ENCODE measurements around the gene IL6R.
A peak's percentile ranks its signal among the peaks of the same experiment; 100 is the strongest.
"Not testable (repeated sequence)": the region's sequence is repeated elsewhere in the genome, so short reads cannot be mapped to it uniquely, and the experiment has no call there.

The IL6R gene

DNA sequence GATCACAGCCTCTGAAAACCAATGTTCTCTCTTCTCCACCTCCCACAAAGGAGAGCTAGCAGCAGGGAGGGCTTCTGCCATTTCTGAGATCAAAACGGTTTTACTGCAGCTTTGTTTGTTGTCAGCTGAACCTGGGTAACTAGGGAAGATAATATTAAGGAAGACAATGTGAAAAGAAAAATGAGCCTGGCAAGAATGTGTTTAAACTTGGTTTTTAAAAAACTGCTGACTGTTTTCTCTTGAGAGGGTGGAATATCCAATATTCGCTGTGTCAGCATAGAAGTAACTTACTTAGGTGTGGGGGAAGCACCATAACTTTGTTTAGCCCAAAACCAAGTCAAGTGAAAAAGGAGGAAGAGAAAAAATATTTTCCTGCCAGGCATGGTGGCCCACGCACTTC lies 61.1 kb downstream of the IL6R start:
- peak in 1 of 42 donors; percentile 30 for DNase-seq
- intact Hi-C loops (cut with DNase I) = no loop called here

- intact Hi-C loops (cut with DNase I) = no loop called here
- DNase-seq = peak in 2 of 42 donors; percentile 25 to 41
These were observed 61.8 kb downstream of the IL6R start for GRCh38 chr1:154466921-154467417.

- intact Hi-C loops (cut with DNase I) = no loop called here
- no peak for DNase-seq
These were observed 62.4 kb downstream of the IL6R start for GRCh38 chr1:154467434-154468102.

DNA sequence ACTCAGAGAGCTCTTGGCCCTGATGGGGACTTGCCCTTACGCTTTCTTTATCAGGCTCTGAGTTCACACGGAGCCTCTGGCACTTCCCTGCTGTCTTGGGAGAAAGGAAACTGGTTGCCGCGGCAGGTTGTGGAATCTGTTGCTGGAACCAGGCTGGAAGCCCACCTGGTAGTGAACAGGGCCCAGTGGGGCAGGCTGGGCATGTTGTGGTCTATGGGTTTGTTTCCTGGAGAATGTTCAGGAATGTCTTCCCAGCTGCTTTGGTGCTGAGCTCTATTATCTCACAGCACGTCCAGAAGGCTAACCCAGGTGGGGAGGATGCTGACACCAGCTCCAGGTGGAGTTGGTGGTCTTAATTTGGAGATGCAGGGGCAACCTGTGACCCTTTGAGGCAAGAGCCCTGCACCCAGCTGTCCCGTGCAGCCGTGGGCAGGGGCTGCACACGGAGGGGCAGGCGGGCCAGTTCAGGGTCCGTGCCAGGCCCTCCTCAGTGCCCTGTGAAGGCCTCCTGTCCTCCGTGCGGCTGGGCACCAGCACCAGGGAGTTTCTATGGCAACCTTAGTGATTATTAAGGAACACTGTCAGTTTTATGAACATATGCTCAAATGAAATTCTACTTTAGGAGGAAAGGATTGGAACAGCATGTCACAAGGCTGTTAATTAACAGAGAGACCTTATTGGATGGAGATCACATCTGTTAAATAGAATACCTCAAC lies 63.5 kb downstream of the IL6R start:
- DNase-seq = peak in 2 of 42 donors; percentile 25 to 33
- intact Hi-C loops (cut with DNase I) = no loop called here

DNA sequence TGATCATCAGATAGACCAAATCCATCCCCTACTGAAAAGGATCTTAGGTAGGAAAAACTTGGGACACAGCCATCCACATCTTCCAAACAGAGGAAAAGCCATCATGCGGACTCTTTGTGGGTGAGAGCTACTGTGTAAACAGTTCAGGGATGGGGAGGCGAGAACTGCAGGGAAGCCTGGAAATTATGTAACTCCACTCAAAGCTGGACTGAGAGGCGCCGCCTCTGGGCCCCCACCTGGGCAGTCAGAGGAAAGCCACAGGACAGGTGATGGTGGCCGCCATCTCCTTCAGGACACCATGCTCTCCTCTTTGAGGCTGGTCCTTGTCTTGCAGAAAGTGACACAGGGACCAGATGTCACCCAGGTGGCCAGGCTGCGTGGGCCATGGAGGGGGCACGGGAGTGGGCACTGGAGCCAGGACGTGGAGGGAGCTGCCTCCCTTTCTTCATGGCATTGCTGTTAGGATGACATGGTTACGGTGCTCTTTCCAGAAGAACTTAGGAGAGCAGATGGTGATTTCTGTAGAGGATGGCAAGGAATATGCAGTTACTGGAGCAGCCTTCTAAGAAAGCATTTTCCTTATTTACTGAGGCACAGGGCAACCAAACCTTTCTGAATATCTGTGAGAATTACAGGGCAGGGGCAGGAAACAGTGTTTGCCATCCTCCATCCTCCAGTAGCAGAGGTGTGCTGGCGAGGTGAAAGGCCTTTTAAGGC lies 64.9 kb downstream of the IL6R start:
- DNase-seq = no peak
- intact Hi-C loops (cut with DNase I) = loop anchor here (5.0 kb wide), 1 partner anchor 48 kb away; no protein-coding TSS in a partner anchor

GRCh38 chr1:154471304-154471703 lies 66.2 kb downstream of the IL6R start:
- intact Hi-C loops (cut with DNase I) = loop anchor here (5.0 kb wide), 1 partner anchor 49 kb away; no protein-coding TSS in a partner anchor
- no peak for DNase-seq

GRCh38 chr1:154474802-154475201 lies 69.7 kb downstream of the IL6R start:
- intact Hi-C loops (cut with DNase I) = loop anchor here (5.0 kb wide), 1 partner anchor 53 kb away; no protein-coding TSS in a partner anchor
- peak; percentile 37 to 95 (median 88) for DNase-seq

- intact Hi-C loops (cut with DNase I) = no loop called here
- no peak for DNase-seq
These were observed 71.6 kb downstream of the IL6R start for GRCh38 chr1:154476791-154477190.

GRCh38 chr1:154478013-154478412 lies 72.9 kb downstream of the IL6R start:
- DNase-seq = no peak
- intact Hi-C loops (cut with DNase I) = no loop called here

- intact Hi-C loops (cut with DNase I) = no loop called here
- no peak for DNase-seq
These were observed 73.5 kb downstream of the IL6R start for GRCh38 chr1:154478639-154479038.

DNA sequence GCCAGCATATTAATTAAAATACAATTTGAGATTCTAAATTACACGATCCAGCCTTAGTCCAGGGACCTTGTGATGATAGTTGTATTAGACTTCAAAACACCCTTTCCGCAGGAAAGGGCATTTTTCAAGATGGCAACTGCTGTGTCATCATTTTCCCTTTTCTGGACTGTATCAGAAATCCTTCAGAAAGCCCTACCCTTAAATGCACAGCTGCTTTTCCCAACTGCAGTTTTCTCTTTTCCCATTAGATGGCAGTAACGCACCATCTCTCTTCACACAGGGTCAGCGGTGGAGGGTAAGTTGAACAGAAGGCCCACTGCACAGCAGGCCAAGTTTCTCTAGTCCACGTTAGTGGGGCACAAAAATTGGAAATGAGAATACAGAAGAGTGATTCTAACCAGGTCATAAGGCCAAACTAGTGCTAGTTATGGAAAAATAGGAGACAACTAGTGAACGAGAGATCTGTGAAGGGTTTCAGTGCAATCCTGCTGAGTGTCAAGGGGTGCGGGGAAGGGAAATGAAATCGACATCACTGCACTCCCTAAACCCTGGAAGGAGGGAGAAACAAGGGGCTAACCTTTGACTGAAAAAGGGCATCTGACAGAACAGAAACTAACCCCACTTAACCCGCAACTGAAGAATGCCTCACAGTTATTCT lies 74.8 kb downstream of the IL6R start:
- peak in 40 of 42 donors; percentile 25 to 92 (median 72) for DNase-seq
- intact Hi-C loops (cut with DNase I) = loop anchor here (5.0 to 10.0 kb wide), 2 partner anchors 67 to 395 kb away; partner anchors contain the start of gene KCNN3

- intact Hi-C loops (cut with DNase I) = loop anchor here (5.0 to 10.0 kb wide), 2 partner anchors 66 to 394 kb away; partner anchors contain the start of gene KCNN3
- DNase-seq = peak in 3 of 42 donors; percentile 11 to 51 (median 12)
These were observed 75.9 kb downstream of the IL6R start for GRCh38 chr1:154481053-154481452.

DNA sequence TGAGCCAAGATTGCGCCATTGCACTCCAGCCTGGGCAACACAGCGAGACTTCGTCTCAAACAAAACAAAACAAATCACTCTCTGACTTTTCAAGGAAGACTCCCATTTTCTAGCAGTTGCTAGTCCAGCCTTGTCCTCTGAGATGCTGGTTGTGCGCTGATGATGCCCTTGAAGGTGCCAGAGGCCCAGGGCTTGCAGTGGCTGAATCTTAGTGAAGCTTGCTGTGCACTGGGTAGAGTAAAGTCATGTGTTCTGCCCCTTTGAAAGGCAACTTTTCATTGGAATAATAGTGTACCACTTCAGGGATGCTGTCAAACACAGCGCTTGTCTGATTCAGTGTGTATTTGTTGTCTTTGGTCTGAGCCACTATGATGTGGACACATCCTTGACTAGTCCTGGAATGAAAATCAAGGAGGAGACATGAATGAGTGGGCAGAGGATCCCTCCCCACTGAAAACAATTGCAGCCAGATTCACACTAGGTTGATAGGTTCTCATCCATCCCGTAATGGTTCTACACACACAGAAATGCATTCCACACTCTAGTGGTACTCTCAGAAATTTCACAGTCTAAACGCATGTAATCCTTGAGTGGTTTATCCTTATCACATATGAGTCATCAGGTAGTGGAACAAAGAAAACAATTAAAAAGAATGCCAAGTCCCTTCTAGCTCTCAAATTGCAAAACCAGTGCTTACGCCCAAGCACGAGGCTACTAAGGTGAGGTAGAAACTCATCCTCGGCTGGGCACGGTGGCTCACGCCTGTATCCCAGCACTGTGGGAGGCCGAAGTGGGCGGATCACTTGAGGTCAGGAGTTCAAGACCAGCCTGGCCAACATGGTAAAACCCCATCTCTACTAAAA lies 79.0 kb downstream of the IL6R start:
- intact Hi-C loops (cut with DNase I) = loop anchor here (5.0 to 10.0 kb wide), 2 partner anchors 63 to 391 kb away; partner anchors contain the start of gene KCNN3
- no peak for DNase-seq

GRCh38 chr1:154485106-154485505 lies 80.0 kb downstream of the IL6R start:
- intact Hi-C loops (cut with DNase I) = loop anchor here (10.0 kb wide), 1 partner anchor 390 kb away; the partner anchor contains the start of gene KCNN3
- no peak for DNase-seq

DNA sequence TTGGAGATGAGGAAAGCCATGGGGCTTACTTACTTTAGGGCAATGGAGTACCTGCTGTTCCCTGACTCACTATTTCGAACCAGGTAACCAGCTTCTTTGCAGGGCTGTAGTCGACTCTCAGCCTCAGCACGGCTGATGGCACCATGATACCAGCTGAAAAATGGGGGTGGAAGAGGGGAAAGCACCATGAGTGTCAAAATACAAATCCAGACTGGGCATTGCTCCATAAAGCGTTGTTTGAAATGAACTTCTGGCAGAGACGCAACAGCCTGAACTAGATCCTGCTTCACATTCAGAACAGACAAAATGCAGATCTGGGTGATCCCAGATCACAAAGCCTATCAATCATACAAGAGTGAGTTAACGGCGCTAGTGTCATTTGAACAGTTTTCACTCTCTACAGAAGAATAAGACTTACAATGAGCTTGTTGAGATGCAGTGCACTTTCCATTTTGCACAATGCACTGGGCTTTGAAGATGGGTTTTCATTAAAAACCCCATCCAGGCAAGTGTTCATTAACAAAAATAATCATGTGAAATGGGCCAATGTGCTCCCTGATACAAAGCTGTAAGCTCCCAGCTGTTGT lies 80.9 kb downstream of the IL6R start:
- intact Hi-C loops (cut with DNase I) = loop anchor here (10.0 kb wide), 1 partner anchor 389 kb away; the partner anchor contains the start of gene KCNN3
- no peak for DNase-seq

GRCh38 chr1:154486756-154487155 lies 81.6 kb downstream of the IL6R start:
- intact Hi-C loops (cut with DNase I) = loop anchor here (10.0 kb wide), 1 partner anchor 388 kb away; the partner anchor contains the start of gene KCNN3
- not testable (repeated sequence) for DNase-seq

DNA sequence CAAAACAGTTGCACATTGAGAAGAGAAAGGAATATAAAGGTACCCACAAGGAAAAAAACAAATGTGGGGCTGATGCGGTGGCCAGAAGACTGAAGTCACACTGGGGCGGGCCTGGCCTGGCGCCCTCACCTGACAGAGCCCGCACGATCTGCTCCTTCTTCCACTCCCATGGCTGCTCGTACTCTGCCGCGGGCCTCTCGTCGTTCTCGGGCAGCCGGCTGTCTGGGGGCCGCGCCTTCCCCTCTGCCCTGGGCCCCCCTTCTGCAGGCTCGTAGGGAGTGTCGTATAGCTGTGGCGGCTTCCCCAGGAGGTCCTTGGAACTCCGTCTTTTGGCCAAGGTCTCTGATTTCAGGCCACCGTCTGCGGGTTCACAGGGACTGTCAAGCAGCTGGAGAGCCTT lies 83.8 kb downstream of the IL6R start:
- DNase-seq = no peak
- intact Hi-C loops (cut with DNase I) = loop anchor here (10.0 kb wide), 1 partner anchor 386 kb away; the partner anchor contains the start of gene KCNN3
